ENCODE measurements around the gene ESPN.

Gene ESPN

DNA sequence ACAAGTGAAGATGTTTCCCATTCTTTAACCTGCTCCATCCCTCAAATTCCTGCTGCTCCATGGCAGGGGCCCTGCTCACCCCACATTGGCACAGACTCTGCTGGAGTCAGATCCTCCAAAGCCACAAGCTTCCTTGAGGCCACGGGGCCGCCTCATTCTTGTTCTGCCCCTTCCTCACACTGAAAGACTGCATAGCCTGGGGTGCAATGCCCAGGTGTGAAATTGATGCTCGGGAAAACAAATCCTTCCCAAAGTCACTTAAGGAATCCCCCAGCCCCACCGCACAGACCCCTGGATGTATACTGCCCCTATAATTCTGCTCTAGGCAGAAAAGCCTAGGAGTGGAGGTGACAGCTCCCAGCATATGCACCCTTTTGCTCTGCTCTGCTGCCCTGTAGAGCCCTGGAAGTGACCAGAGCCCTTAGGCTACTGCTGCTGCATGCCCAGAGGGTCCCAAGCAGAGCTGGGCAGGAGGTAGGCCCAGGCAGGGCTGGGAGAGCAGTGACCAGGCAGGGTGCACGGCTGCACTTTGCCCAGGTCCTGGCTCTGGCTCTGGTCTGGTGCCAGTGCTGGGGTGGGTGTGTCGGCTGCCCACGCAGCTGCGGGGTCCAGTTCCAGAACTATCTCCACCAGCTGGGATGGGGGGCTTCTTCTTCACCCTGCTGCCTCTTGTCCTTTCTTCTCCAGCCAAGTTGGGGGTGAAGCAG, 6.5 kb upstream of the ESPN start:
- no peak for ATAC-seq
- TF ChIP-seq, protein P1, sequence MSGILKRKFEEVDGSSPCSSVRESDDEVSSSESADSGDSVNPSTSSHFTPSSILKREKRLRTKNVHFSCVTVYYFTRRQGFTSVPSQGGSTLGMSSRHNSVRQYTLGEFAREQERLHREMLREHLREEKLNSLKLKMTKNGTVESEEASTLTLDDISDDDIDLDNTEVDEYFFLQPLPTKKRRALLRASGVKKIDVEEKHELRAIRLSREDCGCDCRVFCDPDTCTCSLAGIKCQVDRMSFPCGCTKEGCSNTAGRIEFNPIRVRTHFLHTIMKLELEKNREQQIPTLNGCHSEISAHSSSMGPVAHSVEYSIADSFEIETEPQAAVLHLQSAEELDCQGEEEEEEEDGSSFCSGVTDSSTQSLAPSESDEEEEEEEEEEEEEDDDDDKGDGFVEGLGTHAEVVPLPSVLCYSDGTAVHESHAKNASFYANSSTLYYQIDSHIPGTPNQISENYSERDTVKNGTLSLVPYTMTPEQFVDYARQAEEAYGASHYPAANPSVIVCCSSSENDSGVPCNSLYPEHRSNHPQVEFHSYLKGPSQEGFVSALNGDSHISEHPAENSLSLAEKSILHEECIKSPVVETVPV (CRISPR knock-in tag; IDR thresholded peaks at IDR 0.05): no peak
- TF ChIP-seq ZC3H10 (CRISPR knock-in tag; IDR thresholded peaks at IDR 0.05): no peak
- TF ChIP-seq TOX (CRISPR knock-in tag; IDR thresholded peaks at IDR 0.05; ENCODE audit: borderline replicate concordance): no peak
- no peak for TF ChIP-seq TCF4 (CRISPR knock-in tag; IDR thresholded peaks at IDR 0.05; ENCODE audit: borderline replicate concordance)
- no peak for TF ChIP-seq ARNTL (CRISPR knock-in tag; IDR thresholded peaks at IDR 0.05; ENCODE audit: borderline replicate concordance, low read depth)
- no peak for TF ChIP-seq GLIS3 (CRISPR knock-in tag; IDR thresholded peaks at IDR 0.05)
- TF ChIP-seq OSR1 (CRISPR knock-in tag; IDR thresholded peaks at IDR 0.05): no peak

DNA sequence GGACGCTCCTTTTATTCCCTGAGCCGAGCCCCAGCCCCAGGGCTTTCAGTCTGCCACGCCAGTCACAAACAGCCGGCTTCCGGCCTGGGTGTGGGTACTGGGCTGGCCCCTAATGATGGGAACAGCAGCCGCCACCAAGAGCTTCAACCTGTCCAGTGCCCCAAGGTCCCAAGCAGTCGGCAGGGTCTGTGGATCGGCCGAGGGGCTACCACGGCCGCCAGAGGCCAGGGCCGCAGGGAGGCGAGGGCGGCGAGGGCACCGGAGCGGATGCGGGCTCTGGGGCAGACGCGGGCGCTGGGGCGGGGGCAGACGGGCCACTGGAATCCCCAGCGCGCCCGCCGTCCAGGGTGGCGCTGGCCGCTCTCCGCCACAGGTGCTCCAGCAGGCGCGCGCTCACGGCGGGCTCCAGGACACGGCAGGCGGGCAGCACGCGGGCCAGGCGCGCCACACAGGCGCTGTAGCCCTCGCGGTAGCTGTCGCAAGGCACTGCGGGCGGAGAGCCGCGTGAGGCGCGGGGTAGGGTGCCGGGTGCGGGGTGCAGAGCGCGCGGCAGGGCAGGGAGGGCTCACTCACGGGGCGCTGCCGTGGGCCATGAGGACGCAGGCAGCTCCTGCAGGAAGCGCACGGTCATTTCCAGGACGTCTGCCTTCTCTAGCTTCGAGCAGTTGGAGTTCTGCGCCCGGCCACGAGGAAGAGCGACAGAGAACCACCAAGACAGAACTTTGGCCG, 5.7 kb upstream of the ESPN start:
- ATAC-seq: no peak

DNA sequence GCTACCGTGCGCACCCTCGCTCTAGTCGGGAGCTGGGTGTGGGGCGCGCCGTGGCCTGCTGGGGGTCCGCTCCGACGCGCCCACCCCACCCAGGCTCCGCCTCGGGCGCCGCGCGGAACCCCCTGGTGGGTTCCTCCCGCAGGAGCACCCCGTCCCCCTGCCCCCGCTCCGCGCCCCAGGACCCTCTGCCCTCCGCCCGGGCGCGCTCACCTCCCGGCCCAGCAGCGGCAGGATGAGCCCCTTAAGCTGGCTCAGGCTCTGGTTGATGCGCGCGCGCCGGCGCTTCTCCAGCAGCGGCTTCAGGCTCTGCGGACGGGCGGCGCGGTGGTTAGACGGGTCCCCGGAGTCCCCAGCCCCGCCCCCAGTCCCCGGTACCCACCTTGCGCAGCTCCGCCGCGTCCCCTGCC, 5.2 kb upstream of the ESPN start:
- no peak for ATAC-seq
- TF ChIP-seq RARB (CRISPR knock-in tag; IDR thresholded peaks at IDR 0.05): no peak
- no peak for TF ChIP-seq ZNF8 (CRISPR knock-in tag; IDR thresholded peaks at IDR 0.05)
- TF ChIP-seq, protein P2, sequence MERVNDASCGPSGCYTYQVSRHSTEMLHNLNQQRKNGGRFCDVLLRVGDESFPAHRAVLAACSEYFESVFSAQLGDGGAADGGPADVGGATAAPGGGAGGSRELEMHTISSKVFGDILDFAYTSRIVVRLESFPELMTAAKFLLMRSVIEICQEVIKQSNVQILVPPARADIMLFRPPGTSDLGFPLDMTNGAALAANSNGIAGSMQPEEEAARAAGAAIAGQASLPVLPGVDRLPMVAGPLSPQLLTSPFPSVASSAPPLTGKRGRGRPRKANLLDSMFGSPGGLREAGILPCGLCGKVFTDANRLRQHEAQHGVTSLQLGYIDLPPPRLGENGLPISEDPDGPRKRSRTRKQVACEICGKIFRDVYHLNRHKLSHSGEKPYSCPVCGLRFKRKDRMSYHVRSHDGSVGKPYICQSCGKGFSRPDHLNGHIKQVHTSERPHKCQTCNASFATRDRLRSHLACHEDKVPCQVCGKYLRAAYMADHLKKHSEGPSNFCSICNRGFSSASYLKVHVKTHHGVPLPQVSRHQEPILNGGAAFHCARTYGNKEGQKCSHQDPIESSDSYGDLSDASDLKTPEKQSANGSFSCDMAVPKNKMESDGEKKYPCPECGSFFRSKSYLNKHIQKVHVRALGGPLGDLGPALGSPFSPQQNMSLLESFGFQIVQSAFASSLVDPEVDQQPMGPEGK (CRISPR knock-in tag; IDR thresholded peaks at IDR 0.05; ENCODE audit: borderline replicate concordance): no peak
- TF ChIP-seq ISL1 (CRISPR knock-in tag; IDR thresholded peaks at IDR 0.05): no peak
- no peak for TF ChIP-seq TCF4 (CRISPR knock-in tag; IDR thresholded peaks at IDR 0.05; ENCODE audit: borderline replicate concordance)
- TF ChIP-seq ARNTL (CRISPR knock-in tag; IDR thresholded peaks at IDR 0.05; ENCODE audit: borderline replicate concordance, low read depth): no peak
- TF ChIP-seq ZFP30 (CRISPR knock-in tag; IDR thresholded peaks at IDR 0.05): no peak
- no peak for TF ChIP-seq GLIS3 (CRISPR knock-in tag; IDR thresholded peaks at IDR 0.05)
- TF ChIP-seq, protein P3, sequence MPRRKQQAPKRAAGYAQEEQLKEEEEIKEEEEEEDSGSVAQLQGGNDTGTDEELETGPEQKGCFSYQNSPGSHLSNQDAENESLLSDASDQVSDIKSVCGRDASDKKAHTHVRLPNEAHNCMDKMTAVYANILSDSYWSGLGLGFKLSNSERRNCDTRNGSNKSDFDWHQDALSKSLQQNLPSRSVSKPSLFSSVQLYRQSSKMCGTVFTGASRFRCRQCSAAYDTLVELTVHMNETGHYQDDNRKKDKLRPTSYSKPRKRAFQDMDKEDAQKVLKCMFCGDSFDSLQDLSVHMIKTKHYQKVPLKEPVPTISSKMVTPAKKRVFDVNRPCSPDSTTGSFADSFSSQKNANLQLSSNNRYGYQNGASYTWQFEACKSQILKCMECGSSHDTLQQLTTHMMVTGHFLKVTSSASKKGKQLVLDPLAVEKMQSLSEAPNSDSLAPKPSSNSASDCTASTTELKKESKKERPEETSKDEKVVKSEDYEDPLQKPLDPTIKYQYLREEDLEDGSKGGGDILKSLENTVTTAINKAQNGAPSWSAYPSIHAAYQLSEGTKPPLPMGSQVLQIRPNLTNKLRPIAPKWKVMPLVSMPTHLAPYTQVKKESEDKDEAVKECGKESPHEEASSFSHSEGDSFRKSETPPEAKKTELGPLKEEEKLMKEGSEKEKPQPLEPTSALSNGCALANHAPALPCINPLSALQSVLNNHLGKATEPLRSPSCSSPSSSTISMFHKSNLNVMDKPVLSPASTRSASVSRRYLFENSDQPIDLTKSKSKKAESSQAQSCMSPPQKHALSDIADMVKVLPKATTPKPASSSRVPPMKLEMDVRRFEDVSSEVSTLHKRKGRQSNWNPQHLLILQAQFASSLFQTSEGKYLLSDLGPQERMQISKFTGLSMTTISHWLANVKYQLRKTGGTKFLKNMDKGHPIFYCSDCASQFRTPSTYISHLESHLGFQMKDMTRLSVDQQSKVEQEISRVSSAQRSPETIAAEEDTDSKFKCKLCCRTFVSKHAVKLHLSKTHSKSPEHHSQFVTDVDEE (CRISPR knock-in tag; IDR thresholded peaks at IDR 0.05): no peak
- no peak for TF ChIP-seq CSDC2 (CRISPR knock-in tag; IDR thresholded peaks at IDR 0.05)
- no peak for TF ChIP-seq ZFP3 (CRISPR knock-in tag; IDR thresholded peaks at IDR 0.05)
- no peak for TF ChIP-seq BACH2 (CRISPR knock-in tag; IDR thresholded peaks at IDR 0.05; ENCODE audit: borderline replicate concordance)
- no peak for TF ChIP-seq ZC3H10 (CRISPR knock-in tag; IDR thresholded peaks at IDR 0.05)
- no peak for TF ChIP-seq ZNF70 (CRISPR knock-in tag; IDR thresholded peaks at IDR 0.05)

More for the DNA sequence above, 5.7 kb upstream of the ESPN start:
- no peak for TF ChIP-seq OSR1 (CRISPR knock-in tag; IDR thresholded peaks at IDR 0.05)
- TF ChIP-seq, protein P4, sequence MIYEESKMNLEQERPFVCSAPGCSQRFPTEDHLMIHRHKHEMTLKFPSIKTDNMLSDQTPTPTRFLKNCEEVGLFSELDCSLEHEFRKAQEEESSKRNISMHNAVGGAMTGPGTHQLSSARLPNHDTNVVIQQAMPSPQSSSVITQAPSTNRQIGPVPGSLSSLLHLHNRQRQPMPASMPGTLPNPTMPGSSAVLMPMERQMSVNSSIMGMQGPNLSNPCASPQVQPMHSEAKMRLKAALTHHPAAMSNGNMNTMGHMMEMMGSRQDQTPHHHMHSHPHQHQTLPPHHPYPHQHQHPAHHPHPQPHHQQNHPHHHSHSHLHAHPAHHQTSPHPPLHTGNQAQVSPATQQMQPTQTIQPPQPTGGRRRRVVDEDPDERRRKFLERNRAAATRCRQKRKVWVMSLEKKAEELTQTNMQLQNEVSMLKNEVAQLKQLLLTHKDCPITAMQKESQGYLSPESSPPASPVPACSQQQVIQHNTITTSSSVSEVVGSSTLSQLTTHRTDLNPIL (CRISPR knock-in tag; IDR thresholded peaks at IDR 0.05; ENCODE audit: low read depth): no peak
- no peak for TF ChIP-seq GLIS3 (CRISPR knock-in tag; IDR thresholded peaks at IDR 0.05)
- TF ChIP-seq ZNF70 (CRISPR knock-in tag; IDR thresholded peaks at IDR 0.05): no peak
- no peak for TF ChIP-seq RARB (CRISPR knock-in tag; IDR thresholded peaks at IDR 0.05)
- TF ChIP-seq TCF4 (CRISPR knock-in tag; IDR thresholded peaks at IDR 0.05; ENCODE audit: borderline replicate concordance): no peak
- no peak for TF ChIP-seq TOX (CRISPR knock-in tag; IDR thresholded peaks at IDR 0.05; ENCODE audit: borderline replicate concordance)
- no peak for TF ChIP-seq BACH2 (CRISPR knock-in tag; IDR thresholded peaks at IDR 0.05; ENCODE audit: borderline replicate concordance)
- TF ChIP-seq, protein P1 (CRISPR knock-in tag; IDR thresholded peaks at IDR 0.05): no peak
- TF ChIP-seq ZFP30 (CRISPR knock-in tag; IDR thresholded peaks at IDR 0.05): no peak
- no peak for TF ChIP-seq ESRRG (CRISPR knock-in tag; IDR thresholded peaks at IDR 0.05)
- TF ChIP-seq ARNTL (CRISPR knock-in tag; IDR thresholded peaks at IDR 0.05; ENCODE audit: borderline replicate concordance, low read depth): no peak
- TF ChIP-seq SNAI2 (CRISPR knock-in tag; IDR thresholded peaks at IDR 0.05): no peak
- no peak for TF ChIP-seq ZNF8 (CRISPR knock-in tag; IDR thresholded peaks at IDR 0.05)
- no peak for TF ChIP-seq ZNF565 (CRISPR knock-in tag; conservative IDR thresholded peaks at IDR 0.05; ENCODE audit: low read depth)
- TF ChIP-seq CSDC2 (CRISPR knock-in tag; IDR thresholded peaks at IDR 0.05): no peak
- no peak for TF ChIP-seq ZC3H10 (CRISPR knock-in tag; IDR thresholded peaks at IDR 0.05)
- TF ChIP-seq ZFP3 (CRISPR knock-in tag; IDR thresholded peaks at IDR 0.05): no peak
- TF ChIP-seq, protein P5, sequence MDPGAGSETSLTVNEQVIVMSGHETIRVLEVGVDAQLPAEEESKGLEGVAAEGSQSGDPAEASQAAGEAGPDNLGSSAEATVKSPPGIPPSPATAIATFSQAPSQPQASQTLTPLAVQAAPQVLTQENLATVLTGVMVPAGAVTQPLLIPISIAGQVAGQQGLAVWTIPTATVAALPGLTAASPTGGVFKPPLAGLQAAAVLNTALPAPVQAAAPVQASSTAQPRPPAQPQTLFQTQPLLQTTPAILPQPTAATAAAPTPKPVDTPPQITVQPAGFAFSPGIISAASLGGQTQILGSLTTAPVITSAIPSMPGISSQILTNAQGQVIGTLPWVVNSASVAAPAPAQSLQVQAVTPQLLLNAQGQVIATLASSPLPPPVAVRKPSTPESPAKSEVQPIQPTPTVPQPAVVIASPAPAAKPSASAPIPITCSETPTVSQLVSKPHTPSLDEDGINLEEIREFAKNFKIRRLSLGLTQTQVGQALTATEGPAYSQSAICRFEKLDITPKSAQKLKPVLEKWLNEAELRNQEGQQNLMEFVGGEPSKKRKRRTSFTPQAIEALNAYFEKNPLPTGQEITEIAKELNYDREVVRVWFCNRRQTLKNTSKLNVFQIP (CRISPR knock-in tag; IDR thresholded peaks at IDR 0.05; ENCODE audit: borderline replicate concordance, low read depth): no peak
